ENCODE results near the gene MCUB.

GRCh38 chr4:109684727-109685126 is 124.7 kb downstream of the MCUB start:
- TF ChIP-seq CTCF (IDR thresholded peaks at IDR 0.05) (no peak), POLR2A (IDR thresholded peaks at IDR 0.05) (no peak)

All from testis (tissue), 2 donors.